Chondrocyte (in vitro differentiated cells): ENCODE measurements around the gene CEP85L. TPM values are rescaled to one million over a fixed set of nuclear protein-coding genes. Genes with fewer than 3 reads are reported as not detected.

ENCODE experiments used
- DNase-seq: peaks from one replicate; pipeline ENCODE4 v3.0.0; 2021; ENCODE audit warnings: mixed read lengths, low spot score
- H3K27ac Mint-ChIP-seq: one replicate; pipeline ENCODE4 v1.8.0; 2021; ENCODE audit warnings: mild to moderate bottlenecking, moderate library complexity, mixed read lengths; ENCODE audit not compliant: unreplicated experiment
- H3K27me3 Mint-ChIP-seq: 2 replicates; pipeline ENCODE4 v1.8.0; 2021; ENCODE audit warnings: low read depth, mixed read lengths
- H3K36me3 Mint-ChIP-seq: 2 replicates; pipeline ENCODE4 v1.8.0; 2021; ENCODE audit warnings: low read depth, mixed read lengths
- H3K4me1 Mint-ChIP-seq: 2 replicates; pipeline ENCODE4 v1.8.0; 2021; ENCODE audit warnings: low read depth, mild to moderate bottlenecking, mixed read lengths
- H3K4me3 Mint-ChIP-seq: one replicate; pipeline ENCODE4 v1.8.0; 2021; ENCODE audit warnings: mild to moderate bottlenecking, moderate library complexity, mixed read lengths; ENCODE audit not compliant: unreplicated experiment
- H3K9me3 Mint-ChIP-seq: 2 replicates; pipeline ENCODE4 v1.8.0; 2021; ENCODE audit warnings: low read depth, mixed read lengths
- total RNA-seq: library from RNA; stranded (reverse); gene quantifications from 3 replicates; pipeline ENCODE4 v1.2.1, GENCODE V29; 2021
- TF ChIP-seq, protein P1 (sequence below): fragments of 200-600 bp; sonication (generic); IDR thresholded peaks from 2 replicates; pipeline ENCODE4 v1.5.0; 2021; ENCODE audit warnings: antibody characterized with exemption, mild to moderate bottlenecking, moderate library complexity

CEP85L gene
- total RNA-seq, 1 donor from 2014 or later = 10.4 TPM

DNA sequence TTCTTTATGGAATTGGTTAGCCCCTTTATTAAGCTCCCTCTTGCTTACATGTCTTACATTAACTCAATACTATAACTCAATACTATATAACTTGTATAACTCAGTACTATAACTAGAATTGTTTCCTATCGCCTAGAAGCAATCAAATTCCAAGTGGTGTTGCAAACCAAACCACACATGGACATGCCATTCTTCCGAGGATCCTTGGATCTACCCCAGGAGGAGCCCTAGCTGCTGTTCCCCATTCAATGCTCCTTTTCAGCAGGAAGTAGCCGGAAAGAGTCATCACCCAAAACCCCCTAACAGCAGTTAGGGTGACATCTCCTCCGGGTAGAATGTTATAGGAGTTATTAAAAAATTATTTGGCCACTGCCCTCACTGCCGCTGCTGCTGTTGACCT lies 62.8 kb downstream of the CEP85L start:
- H3K27me3 Mint-ChIP-seq = no peaks in the 10 kb centered on the region
- DNase-seq = no peak
- no peak overlapping the region for H3K4me3 Mint-ChIP-seq
- peaks cover 9% of the 10 kb centered on the region for H3K4me1 Mint-ChIP-seq
- TF ChIP-seq, protein P1, sequence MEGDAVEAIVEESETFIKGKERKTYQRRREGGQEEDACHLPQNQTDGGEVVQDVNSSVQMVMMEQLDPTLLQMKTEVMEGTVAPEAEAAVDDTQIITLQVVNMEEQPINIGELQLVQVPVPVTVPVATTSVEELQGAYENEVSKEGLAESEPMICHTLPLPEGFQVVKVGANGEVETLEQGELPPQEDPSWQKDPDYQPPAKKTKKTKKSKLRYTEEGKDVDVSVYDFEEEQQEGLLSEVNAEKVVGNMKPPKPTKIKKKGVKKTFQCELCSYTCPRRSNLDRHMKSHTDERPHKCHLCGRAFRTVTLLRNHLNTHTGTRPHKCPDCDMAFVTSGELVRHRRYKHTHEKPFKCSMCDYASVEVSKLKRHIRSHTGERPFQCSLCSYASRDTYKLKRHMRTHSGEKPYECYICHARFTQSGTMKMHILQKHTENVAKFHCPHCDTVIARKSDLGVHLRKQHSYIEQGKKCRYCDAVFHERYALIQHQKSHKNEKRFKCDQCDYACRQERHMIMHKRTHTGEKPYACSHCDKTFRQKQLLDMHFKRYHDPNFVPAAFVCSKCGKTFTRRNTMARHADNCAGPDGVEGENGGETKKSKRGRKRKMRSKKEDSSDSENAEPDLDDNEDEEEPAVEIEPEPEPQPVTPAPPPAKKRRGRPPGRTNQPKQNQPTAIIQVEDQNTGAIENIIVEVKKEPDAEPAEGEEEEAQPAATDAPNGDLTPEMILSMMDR = no peak
- H3K9me3 Mint-ChIP-seq = no peaks in the 10 kb centered on the region
- no peak overlapping the region for H3K27ac Mint-ChIP-seq
- H3K36me3 Mint-ChIP-seq = peaks cover 2% of the 10 kb centered on the region

GRCh38 chr6:118586746-118587485 lies 64.5 kb downstream of the CEP85L start:
- peaks cover 2% of the 10 kb centered on the region for H3K36me3 Mint-ChIP-seq
- H3K9me3 Mint-ChIP-seq = no peaks in the 10 kb centered on the region

DNA sequence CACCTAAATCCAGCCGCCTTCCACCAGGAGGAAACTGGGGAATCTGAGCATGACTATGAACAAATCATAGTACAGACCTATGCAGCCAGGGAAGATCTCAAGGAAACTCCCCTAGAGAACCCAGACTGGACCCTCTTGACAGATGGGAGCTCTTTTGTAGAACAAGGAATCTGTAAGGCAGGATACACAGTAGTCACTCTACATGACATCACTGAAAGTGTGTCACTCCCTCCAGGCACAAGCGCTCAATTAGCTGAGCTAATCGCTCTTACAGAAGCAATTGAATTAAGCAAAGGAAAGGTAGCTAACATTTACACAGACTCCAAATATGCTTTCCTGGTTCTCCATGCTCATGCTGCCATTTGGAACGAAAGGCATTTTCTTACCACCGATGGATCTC lies 66.5 kb downstream of the CEP85L start:
- Mint-ChIP-seq H3K27me3 (no peaks in the 10 kb centered on the region), H3K27ac (no peak overlapping the region), H3K4me1 (peaks cover 22% of the 10 kb centered on the region), H3K36me3 (peaks cover 2% of the 10 kb centered on the region), H3K9me3 (no peaks in the 10 kb centered on the region), H3K4me3 (no peak overlapping the region)
- TF ChIP-seq, protein P1 = no peak
- DNase-seq = no peak

More at GRCh38 chr6:118586746-118587485, 64.5 kb downstream of the CEP85L start:
- H3K27me3 Mint-ChIP-seq = no peaks in the 10 kb centered on the region
- H3K4me1 Mint-ChIP-seq = peaks cover 10% of the 10 kb centered on the region
- H3K4me3 Mint-ChIP-seq = no peak overlapping the region
- TF ChIP-seq, protein P1 = no peak
- H3K27ac Mint-ChIP-seq = no peak overlapping the region
- no peak for DNase-seq

DNA sequence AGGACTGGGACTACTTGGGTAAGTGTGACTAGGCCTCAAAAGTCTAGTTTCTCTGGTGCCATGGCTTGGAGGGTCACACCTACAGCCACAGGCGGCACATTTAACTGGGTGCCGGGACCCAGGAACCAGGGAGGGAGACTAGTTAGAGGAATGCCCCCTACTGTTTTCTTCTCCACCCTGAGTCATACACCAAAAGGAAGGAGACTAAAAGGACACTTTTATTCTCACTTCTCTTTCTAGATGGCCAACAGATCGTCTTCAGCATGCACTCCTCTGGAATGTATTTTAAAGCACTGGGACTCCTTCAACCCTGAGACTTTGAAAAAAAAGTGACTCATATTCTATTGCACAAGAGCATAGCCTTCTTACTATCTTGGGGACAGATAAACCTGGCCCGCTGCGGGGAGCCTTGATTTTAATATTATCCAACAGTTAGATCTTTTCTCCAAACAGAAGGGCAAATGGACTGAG lies 69.9 kb downstream of the CEP85L start:
- Mint-ChIP-seq H3K27me3 (no peaks in the 10 kb centered on the region), H3K9me3 (peaks cover 6% of the 10 kb centered on the region), H3K4me3 (no peak overlapping the region), H3K4me1 (peaks cover 17% of the 10 kb centered on the region), H3K27ac (no peak overlapping the region), H3K36me3 (peaks cover 2% of the 10 kb centered on the region)
- TF ChIP-seq, protein P1 = no peak
- no peak for DNase-seq

DNA sequence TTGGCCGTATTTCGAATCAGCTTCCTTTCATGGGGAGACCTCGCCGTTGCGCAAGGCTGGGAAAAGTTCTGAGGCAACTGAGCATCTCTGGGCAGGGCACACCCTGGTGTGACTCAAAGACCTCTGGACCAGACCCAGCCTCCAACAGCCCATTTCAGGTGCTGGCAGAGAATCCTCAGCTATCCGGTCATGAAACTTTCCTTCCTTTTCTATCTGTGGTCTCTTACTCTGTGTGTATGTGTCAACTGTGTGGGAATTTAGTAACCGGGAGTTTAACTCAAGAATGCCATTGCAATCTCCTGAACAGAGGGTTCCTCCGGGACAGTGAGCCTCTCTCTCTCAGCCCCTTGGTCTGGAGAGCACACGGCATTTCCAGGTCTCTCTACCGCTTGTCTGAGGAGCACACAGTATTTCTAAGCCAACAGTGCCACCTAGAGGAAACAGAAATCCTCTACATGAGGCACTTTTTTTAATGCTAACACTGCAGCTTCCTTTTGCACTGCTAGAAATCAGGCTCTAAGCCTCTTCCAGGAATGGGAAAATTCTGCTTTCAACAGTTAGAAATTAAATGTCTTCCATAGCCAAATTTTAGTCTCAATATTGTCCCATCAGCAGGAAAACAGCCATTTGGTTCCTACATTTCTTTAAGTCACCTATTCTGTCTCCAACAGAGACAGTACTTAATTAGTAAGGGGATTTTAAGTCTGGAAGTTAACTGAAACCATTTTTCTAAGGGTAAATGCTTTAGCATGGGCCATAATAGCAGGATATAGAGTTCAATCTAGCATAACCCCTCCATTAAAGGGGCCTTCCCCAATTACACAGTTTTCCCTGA lies 70.6 kb downstream of the CEP85L start:
- peak overlapping the region; percentile 83 for H3K27ac Mint-ChIP-seq
- no peak overlapping the region for H3K4me3 Mint-ChIP-seq
- no peak for DNase-seq

More for the DNA sequence above, 70.6 kb downstream of the CEP85L start:
- peaks cover 10% of the 10 kb centered on the region for H3K9me3 Mint-ChIP-seq
- H3K27me3 Mint-ChIP-seq = no peaks in the 10 kb centered on the region
- TF ChIP-seq, protein P1 = peak; percentile 89
- peaks cover 7% of the 10 kb centered on the region for H3K36me3 Mint-ChIP-seq
- peaks cover 17% of the 10 kb centered on the region for H3K4me1 Mint-ChIP-seq
